K562 (cell line): ENCODE data around the gene SPTBN2. TPM values are rescaled to one million over a fixed set of nuclear protein-coding genes. Genes with fewer than 3 reads are reported as not detected.

ENCODE experiments used
- ARNT ChIP-seq, 2 experiments: fragments of 450-650 bp; IDR thresholded peaks; 2 replicates each; pipeline ENCODE4 v1.6.1; 2016; ENCODE audit warnings: mild to moderate bottlenecking in 1 of 2
- FOXJ3 ChIP-seq: sonication (generic); formaldehyde crosslinking; IDR thresholded peaks from 2 replicates; pipeline ENCODE4 v1.4.0; 2020; ENCODE audit warnings: mild to moderate bottlenecking, missing genetic modification reagents
- HES1 ChIP-seq: fragments of 450-650 bp; IDR thresholded peaks from 2 replicates; pipeline ENCODE4 v1.6.1; 2016; ENCODE audit warnings: low read depth, mild to moderate bottlenecking, moderate library complexity
- HOMEZ ChIP-seq: fragments of 250-450 bp; sonication (Bioruptor Pico); IDR thresholded peaks from 2 replicates; pipeline ENCODE4 v1.4.0; 2020; ENCODE audit warnings: mild to moderate bottlenecking, moderate library complexity
- ID3 ChIP-seq, 2 experiments: fragments of 250-450 bp in 1 of 2; fragments of 450-650 bp in 1 of 2; sonication (Bioruptor Pico) in 1 of 2; IDR thresholded peaks; 2 replicates each; pipeline versions ENCODE4 v1.6.1 to v1.8.0; 2016 to 2021; ENCODE audit warnings: mild to moderate bottlenecking in 2 of 2, moderate library complexity in 2 of 2, missing compliant biosample characterization in 1 of 2, missing genetic modification characterization in 1 of 2
- MAFF ChIP-seq: IDR thresholded peaks from 2 replicates; pipeline ENCODE4 v1.6.1; 2012; ENCODE audit warnings: low read length, improper control_type of control experiment
- MITF ChIP-seq: IDR thresholded peaks from 2 replicates; pipeline ENCODE4 v1.6.1; 2014; ENCODE audit warnings: antibody characterized with exemption
- NFATC3 ChIP-seq: fragments of 450-650 bp; IDR thresholded peaks from 2 replicates; pipeline ENCODE4 v1.6.1; 2017; ENCODE audit warnings: mild to moderate bottlenecking
- NFE2 ChIP-seq: IDR thresholded peaks from 2 replicates; pipeline ENCODE4 v1.6.1; 2014; ENCODE audit warnings: antibody characterized with exemption, low read depth
- POLR2A ChIP-seq: fragments of 450-650 bp; conservative IDR thresholded peaks from 2 replicates; pipeline ENCODE4 v1.6.1; 2016
- SRSF3 ChIP-seq: fragments of 200-400 bp; formaldehyde crosslinking; IDR thresholded peaks from 2 replicates; pipeline ENCODE4 v1.6.1; 2016; ENCODE audit warnings: mild to moderate bottlenecking, low read length, moderate library complexity; ENCODE audit not compliant: insufficient read depth
- TEAD2 ChIP-seq: fragments of 450-650 bp; IDR thresholded peaks from 2 replicates; pipeline ENCODE4 v1.6.1; 2016; ENCODE audit warnings: missing genetic modification characterization, control low read depth, missing compliant biosample characterization
- TRIM28 ChIP-seq: fragments of 450-650 bp; IDR thresholded peaks from 2 replicates; pipeline ENCODE4 v1.6.1; 2017
- ZBTB9 ChIP-seq: fragments of 450-650 bp; formaldehyde crosslinking; IDR thresholded peaks from 2 replicates; pipeline ENCODE4 v1.4.0; 2020; ENCODE audit warnings: mild to moderate bottlenecking, moderate library complexity
- ZC3H8 ChIP-seq: fragments of 450-650 bp; IDR thresholded peaks from 2 replicates; pipeline ENCODE4 v1.6.1; 2017
- ZKSCAN1 ChIP-seq: fragments of 150-350 bp; IDR thresholded peaks from 2 replicates; pipeline ENCODE4 v1.6.1; 2016; ENCODE audit warnings: low read depth, low read length
- ZNF263 ChIP-seq: sonication (generic); formaldehyde crosslinking; IDR thresholded peaks from 2 replicates; pipeline ENCODE4 v1.8.0; 2022; ENCODE audit warnings: mild to moderate bottlenecking, missing genetic modification reagents, borderline replicate concordance
- ZNF395 ChIP-seq: fragments of 200-800 bp; sonication (Bioruptor generic); IDR thresholded peaks from 2 replicates; pipeline ENCODE4 v1.6.1; 2017; ENCODE audit warnings: missing genetic modification characterization, missing compliant biosample characterization
- ZNF740 ChIP-seq, 3 experiments: fragments of 200-800 bp in 1 of 3; sonication (Bioruptor generic) in 1 of 3; sonication (generic) in 1 of 3; formaldehyde crosslinking in 1 of 3; IDR thresholded peaks; 2 replicates each; pipeline versions ENCODE4 v1.6.1 to v1.8.0; 2016 to 2022; ENCODE audit warnings: mild to moderate bottlenecking in 2 of 3, missing compliant biosample characterization in 2 of 3, missing genetic modification characterization in 2 of 3, missing genetic modification reagents in 1 of 3
- polyA plus RNA-seq, 8 experiments: library from polyadenylated mRNA; depleted of rRNA in 4 of 8; stranded (reverse) in 5 of 8; unstranded in 3 of 8; fragments of >200 nt; fragmentation: Nextera tagmentation in 2 of 8; fragmentation: Illumina TruSeq in 1 of 8; extraction: Ambion mirVana in 2 of 8; extraction: Trizol in 1 of 8; gene quantifications; 2 replicates each; pipeline versions ENCODE4 v1.2.1 to v1.2.3, GENCODE V29; 2011 to 2014; ENCODE audit warnings: inconsistent platforms in 1 of 8, missing spikeins in 1 of 8
- total RNA-seq, 7 experiments: library from RNA; depleted of rRNA in 6 of 7; stranded (reverse); fragments of >200 nt in 6 of 7; fragmentation: Illumina TruSeq in 2 of 7; extraction: Trizol in 2 of 7; gene quantifications; 2 replicates each; pipeline versions ENCODE4 v1.2.1 to v1.2.3, GENCODE V29; 2011 to 2021; ENCODE audit warnings: low replicate concordance in 1 of 7

SPTBN2 gene
- total and polyA plus RNA-seq, 9 of the 15 experiments (the other 6 are each of a cell fraction or from before 2014, with no cell fraction given): 0.38 to 56.5 (median 19.7) TPM

- TF ChIP-seq ZNF395 (CRISPR knock-in tag) (0 out of 2 replicates have a peak, but pooled peaks have one; percentile 28), POLR2A (no peak), NFE2 (peak; percentile 24; the same call in 1 of the 2 replicates), ZKSCAN1 (no peak), ZNF263 (no peak; the same call in 1 of the 2 replicates), MAFF (no peak), ZBTB9 (no peak; the same call in 1 of the 2 replicates), ZNF740 (CRISPR knock-in tag; IDR thresholded peaks at IDR 0.05) (no peak; the same call in 1 of the 2 replicates), ZNF740 (tag; IDR thresholded peaks at IDR 0.05) (no peak), TEAD2 (no peak), ID3 (CRISPR knock-in tag; IDR thresholded peaks at IDR 0.05) (no peak), ID3 (tag; IDR thresholded peaks at IDR 0.05) (peak; percentile 98), ZC3H8 (no peak), ARNT (IDR thresholded peaks at IDR 0.05) (peak; percentile 29 to 87; a peak in 3 of 4 replicates), FOXJ3 (CRISPR knock-in tag) (no peak), NFATC3 (0 out of 2 replicates have a peak, but pooled peaks have one; percentile 16), HOMEZ (CRISPR knock-in tag) (no peak), HES1 (peak; percentile 80), MITF (no peak), TRIM28 (peak; percentile 28; the same call in 1 of the 2 replicates), SRSF3 (no peak)
Observed at GRCh38 chr11:66701432-66702240, 27.4 kb downstream of the SPTBN2 start (continued).
